ENCODE results near the gene THSD1. TPM values are rescaled to one million over a fixed set of nuclear protein-coding genes. Genes with fewer than 3 reads are reported as not detected.

Gene THSD1
- polyA plus RNA-seq, 1 of the 3 experiments (the other 2 are of a cell fraction): 8.9 TPM

- Histone ChIP-seq H3K9me3 (no peaks in the 10 kb centered on the region), H2AFZ (ENCODE audit: low read depth) (no peak overlapping the region), H3K79me2 (ENCODE audit: insufficient read depth) (no peaks in the 10 kb centered on the region), H3K9ac (no peak overlapping the region), H3K36me3 (replicated peaks in 1 of 2; ENCODE audit: control insufficient read depth in 1 of 2, insufficient read depth in 2 of 2, low read length in 1 of 2) (no peaks in the 10 kb centered on the region), H3K4me2 (no peak overlapping the region), H3K4me3 (ENCODE audit: low read depth in 2 of 2, low read length in 1 of 2) (no peak overlapping the region), H4K20me1 (ENCODE audit: insufficient read depth) (no peaks in the 10 kb centered on the region), H3K4me1 (ENCODE audit: control insufficient read depth in 1 of 2, insufficient read depth in 2 of 2, low read depth in 1 of 2, low read length in 1 of 2) (no peaks in the 10 kb centered on the region), H3K27me3 (ENCODE audit: insufficient read depth) (no peaks in the 10 kb centered on the region), H3K27ac (ENCODE audit: low read depth in 2 of 2, low read length in 1 of 2) (no peak overlapping the region), H3K9me2 (no peaks in the 10 kb centered on the region), H3F3A (replicated peaks; ENCODE audit: insufficient read depth) (no peaks in the 10 kb centered on the region)
- 100% methylated on average over 1 of the region's 1 CpG for WGBS (ENCODE audit: low lambda C conversion rate)
- DNase-seq: no peak
- CTCF ChIA-PET: no interaction called here
- POLR2A ChIA-PET: no interaction called here
- TF ChIP-seq SMC3 (IDR thresholded peaks at IDR 0.05; ENCODE audit: low read depth, low read length) (no peak), CTCF (IDR thresholded peaks at IDR 0.05) (0 out of 2 replicates have a peak, but pooled peaks have one; percentile 16)
Observed at GRCh38 chr13:52399708-52400107, 6.3 kb downstream of the THSD1 start.

GRCh38 chr13:52399046-52399445, 6.9 kb downstream of the THSD1 start:
- H3K79me2 ChIP-seq (ENCODE audit: insufficient read depth): no peaks in the 10 kb centered on the region
- no peak overlapping the region for H2AFZ ChIP-seq (ENCODE audit: low read depth)
- no peaks in the 10 kb centered on the region for H3F3A ChIP-seq (replicated peaks; ENCODE audit: insufficient read depth)
- no peak overlapping the region for H3K4me3 ChIP-seq (ENCODE audit: low read depth in 2 of 2, low read length in 1 of 2)
- no peaks in the 10 kb centered on the region for H3K4me1 ChIP-seq (ENCODE audit: control insufficient read depth in 1 of 2, insufficient read depth in 2 of 2, low read depth in 1 of 2, low read length in 1 of 2)
- no peaks in the 10 kb centered on the region for H4K20me1 ChIP-seq (ENCODE audit: insufficient read depth)
- H3K9me3 ChIP-seq: no peaks in the 10 kb centered on the region
- no peak overlapping the region for H3K27ac ChIP-seq (ENCODE audit: low read depth in 2 of 2, low read length in 1 of 2)
- H3K36me3 ChIP-seq (replicated peaks in 1 of 2; ENCODE audit: control insufficient read depth in 1 of 2, insufficient read depth in 2 of 2, low read length in 1 of 2): no peaks in the 10 kb centered on the region
- H3K9me2 ChIP-seq: no peaks in the 10 kb centered on the region
- no peaks in the 10 kb centered on the region for H3K27me3 ChIP-seq (ENCODE audit: insufficient read depth)
- ChIA-PET POLR2A (no interaction called here), CTCF (interaction anchor here (1.1 kb wide), 1 partner anchor 52 kb away, joined by 3 read pairs; no protein-coding TSS in a partner anchor)
- no peak for TF ChIP-seq RCOR1 (IDR thresholded peaks at IDR 0.05; ENCODE audit: low read length)
- TF ChIP-seq PBX3 (IDR thresholded peaks at IDR 0.05): 0 out of 2 replicates have a peak, but pooled peaks have one; percentile 7
- no peak for TF ChIP-seq USF2 (IDR thresholded peaks at IDR 0.05; ENCODE audit: borderline replicate concordance, low read depth, low read length)
- DNase-seq: no peak
- no peak overlapping the region for H3K4me2 ChIP-seq
- H3K9ac ChIP-seq: no peak overlapping the region
- WGBS (ENCODE audit: low lambda C conversion rate): 68% methylated on average over 2 of the region's 2 CpGs

GRCh38 chr13:52395704-52396103, 10.3 kb downstream of the THSD1 start:
- ChIA-PET POLR2A (no interaction called here), CTCF (no interaction called here)
- Histone ChIP-seq H3F3A (replicated peaks; ENCODE audit: insufficient read depth) (no peaks in the 10 kb centered on the region), H3K4me1 (ENCODE audit: control insufficient read depth in 1 of 2, insufficient read depth in 2 of 2, low read depth in 1 of 2, low read length in 1 of 2) (no peaks in the 10 kb centered on the region), H3K9me2 (no peaks in the 10 kb centered on the region), H3K9me3 (no peaks in the 10 kb centered on the region), H3K4me3 (ENCODE audit: low read depth in 2 of 2, low read length in 1 of 2) (no peak overlapping the region), H3K9ac (no peak overlapping the region), H3K36me3 (replicated peaks in 1 of 2; ENCODE audit: control insufficient read depth in 1 of 2, insufficient read depth in 2 of 2, low read length in 1 of 2) (no peaks in the 10 kb centered on the region), H4K20me1 (ENCODE audit: insufficient read depth) (no peaks in the 10 kb centered on the region), H2AFZ (ENCODE audit: low read depth) (no peak overlapping the region), H3K27me3 (ENCODE audit: insufficient read depth) (no peaks in the 10 kb centered on the region), H3K79me2 (ENCODE audit: insufficient read depth) (no peaks in the 10 kb centered on the region), H3K4me2 (no peak overlapping the region), H3K27ac (ENCODE audit: low read depth in 2 of 2, low read length in 1 of 2) (no peak overlapping the region)
- DNase-seq: no peak
- WGBS (ENCODE audit: low lambda C conversion rate): 73% methylated on average over 4 of the region's 4 CpGs
- TF ChIP-seq TEAD4 (IDR thresholded peaks at IDR 0.05; ENCODE audit: borderline replicate concordance, insufficient read depth): no peak
- TF ChIP-seq USF1 (IDR thresholded peaks at IDR 0.05; ENCODE audit: borderline replicate concordance, low read depth): no peak
- TF ChIP-seq CTCF (IDR thresholded peaks at IDR 0.05): no peak
- TF ChIP-seq JUND (IDR thresholded peaks at IDR 0.05): no peak
- TF ChIP-seq RCOR1 (IDR thresholded peaks at IDR 0.05; ENCODE audit: low read length): no peak
- no peak for TF ChIP-seq SIN3A (IDR thresholded peaks at IDR 0.05; ENCODE audit: borderline replicate concordance, low read depth, low read length)
- TF ChIP-seq PBX3 (IDR thresholded peaks at IDR 0.05): no peak
- no peak for TF ChIP-seq RXRA (IDR thresholded peaks at IDR 0.05; ENCODE audit: borderline replicate concordance, low read depth)
- no peak for TF ChIP-seq FOXJ3 (CRISPR knock-in tag; IDR thresholded peaks at IDR 0.05)
- TF ChIP-seq YY1 (IDR thresholded peaks at IDR 0.05; ENCODE audit: low read depth): no peak
- no peak for TF ChIP-seq NRF1 (IDR thresholded peaks at IDR 0.05; ENCODE audit: low read depth, low read length)
- TF ChIP-seq TCF12 (IDR thresholded peaks at IDR 0.05): no peak

Data from SK-N-SH (cell line).